Measurements from ENCODE around the gene SFMBT1. TPM values are rescaled to one million over a fixed set of nuclear protein-coding genes. Genes with fewer than 3 reads are reported as not detected.

SFMBT1 gene
- total RNA-seq, 1 experiment from 2014 or later: 14.8 TPM

DNA sequence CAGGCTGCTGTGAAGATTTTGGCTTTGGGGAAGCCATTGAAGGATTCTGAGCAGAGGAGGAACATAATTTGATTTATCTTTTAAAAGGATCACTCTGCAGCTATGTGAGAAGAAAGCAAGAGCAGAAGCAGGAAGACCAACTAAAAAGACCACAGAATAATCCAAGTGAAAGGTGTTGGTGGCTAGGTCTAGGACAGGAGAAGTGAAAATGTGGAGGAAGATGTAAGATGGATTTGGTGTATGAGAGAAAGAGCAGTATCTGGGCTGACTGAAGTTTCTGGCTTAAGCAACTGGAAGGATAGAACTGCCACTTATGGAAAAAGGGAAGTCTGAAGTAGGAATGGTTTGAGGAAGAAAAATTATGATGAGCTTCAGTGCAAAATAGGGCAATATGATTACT is 62.0 kb downstream of the SFMBT1 start (continued):
- TF ChIP-seq TCF7L2 (IDR thresholded peaks at IDR 0.05; ENCODE audit: borderline replicate concordance, extremely low read depth, insufficient read depth, insufficient read length): no peak
- TF ChIP-seq, protein P1, sequence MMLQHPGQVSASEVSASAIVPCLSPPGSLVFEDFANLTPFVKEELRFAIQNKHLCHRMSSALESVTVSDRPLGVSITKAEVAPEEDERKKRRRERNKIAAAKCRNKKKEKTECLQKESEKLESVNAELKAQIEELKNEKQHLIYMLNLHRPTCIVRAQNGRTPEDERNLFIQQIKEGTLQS (IDR thresholded peaks at IDR 0.05): no peak

GRCh38 chr3:52983336-52983807 is 62.5 kb downstream of the SFMBT1 start:
- Histone ChIP-seq H3K9me2 (ENCODE audit: insufficient read depth) (no peaks in the 10 kb centered on the region), H3K4me3 (replicated peaks in 1 of 2; ENCODE audit: low read depth in 1 of 2, low read length in 2 of 2) (no peak overlapping the region), H3K4me2 (ENCODE audit: low read length) (no peak overlapping the region), H2AFZ (ENCODE audit: low read depth, low read length, poor library complexity, severe bottlenecking) (no peak overlapping the region), H3K36me3 (ENCODE audit: control insufficient read depth in 1 of 2, insufficient read depth in 2 of 2, low read length in 2 of 2) (no peaks in the 10 kb centered on the region), H3K9me3 (ENCODE audit: control insufficient read depth in 1 of 2, insufficient read depth in 1 of 2, low read depth in 1 of 2, low read length in 2 of 2) (no peaks in the 10 kb centered on the region), H3K79me2 (ENCODE audit: insufficient read depth, low read length) (peaks cover 28% of the 10 kb centered on the region), H4K20me1 (ENCODE audit: insufficient read depth) (no peaks in the 10 kb centered on the region), H3K4me1 (ENCODE audit: control insufficient read depth in 1 of 2, insufficient read depth in 2 of 2, low read length in 2 of 2) (no peaks in the 10 kb centered on the region), H3K27me3 (ENCODE audit: insufficient read depth, low read length) (no peaks in the 10 kb centered on the region), H3K9ac (ENCODE audit: low read length) (no peak overlapping the region), H3K27ac (ENCODE audit: low read depth, low read length) (no peak overlapping the region)
- ChIA-PET POLR2A (no interaction called here), RAD21 (ENCODE audit: low non-redundant PET in 1 of 2, low total read pairs in 2 of 2, uncharacterized antibody in 2 of 2, unreplicated experiment in 2 of 2) (no interaction called here), CTCF (no interaction called here)
- DNase-seq (ENCODE audit: low read depth, low spot score) (no peak), ATAC-seq (no peak)
- intact Hi-C loops (cut with micrococcal nuclease): no loop called here
- TF ChIP-seq CBX3 (IDR thresholded peaks at IDR 0.05; ENCODE audit: low read depth) (no peak), FOSL1 (IDR thresholded peaks at IDR 0.05; ENCODE audit: low read depth) (no peak), JUND (IDR thresholded peaks at IDR 0.05) (no peak), EZH2 (IDR thresholded peaks at IDR 0.05) (no peak), EGR1 (IDR thresholded peaks at IDR 0.05; ENCODE audit: low read depth) (no peak), ELF1 (IDR thresholded peaks at IDR 0.05; ENCODE audit: borderline replicate concordance, low read depth) (no peak), EZH2phosphoT487 (IDR thresholded peaks at IDR 0.05; ENCODE audit: borderline replicate concordance) (no peak), CEBPB (IDR thresholded peaks at IDR 0.05; ENCODE audit: low read depth) (no peak), RAD21 (IDR thresholded peaks at IDR 0.05; ENCODE audit: low read depth) (no peak), TCF7L2 (IDR thresholded peaks at IDR 0.05; ENCODE audit: borderline replicate concordance, extremely low read depth, insufficient read depth, insufficient read length) (no peak), SRF (IDR thresholded peaks at IDR 0.05; ENCODE audit: low read depth) (no peak), MAX (IDR thresholded peaks at IDR 0.05) (no peak)
- TF ChIP-seq, protein P2, sequence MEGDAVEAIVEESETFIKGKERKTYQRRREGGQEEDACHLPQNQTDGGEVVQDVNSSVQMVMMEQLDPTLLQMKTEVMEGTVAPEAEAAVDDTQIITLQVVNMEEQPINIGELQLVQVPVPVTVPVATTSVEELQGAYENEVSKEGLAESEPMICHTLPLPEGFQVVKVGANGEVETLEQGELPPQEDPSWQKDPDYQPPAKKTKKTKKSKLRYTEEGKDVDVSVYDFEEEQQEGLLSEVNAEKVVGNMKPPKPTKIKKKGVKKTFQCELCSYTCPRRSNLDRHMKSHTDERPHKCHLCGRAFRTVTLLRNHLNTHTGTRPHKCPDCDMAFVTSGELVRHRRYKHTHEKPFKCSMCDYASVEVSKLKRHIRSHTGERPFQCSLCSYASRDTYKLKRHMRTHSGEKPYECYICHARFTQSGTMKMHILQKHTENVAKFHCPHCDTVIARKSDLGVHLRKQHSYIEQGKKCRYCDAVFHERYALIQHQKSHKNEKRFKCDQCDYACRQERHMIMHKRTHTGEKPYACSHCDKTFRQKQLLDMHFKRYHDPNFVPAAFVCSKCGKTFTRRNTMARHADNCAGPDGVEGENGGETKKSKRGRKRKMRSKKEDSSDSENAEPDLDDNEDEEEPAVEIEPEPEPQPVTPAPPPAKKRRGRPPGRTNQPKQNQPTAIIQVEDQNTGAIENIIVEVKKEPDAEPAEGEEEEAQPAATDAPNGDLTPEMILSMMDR (IDR thresholded peaks at IDR 0.05 in 2 of 3, conservative IDR thresholded peaks at IDR 0.05 in 1 of 3; ENCODE audit: borderline replicate concordance in 1 of 3, insufficient read depth in 1 of 3, low read depth in 2 of 3, low read length in 2 of 3): no peak
- TF ChIP-seq, protein P3, sequence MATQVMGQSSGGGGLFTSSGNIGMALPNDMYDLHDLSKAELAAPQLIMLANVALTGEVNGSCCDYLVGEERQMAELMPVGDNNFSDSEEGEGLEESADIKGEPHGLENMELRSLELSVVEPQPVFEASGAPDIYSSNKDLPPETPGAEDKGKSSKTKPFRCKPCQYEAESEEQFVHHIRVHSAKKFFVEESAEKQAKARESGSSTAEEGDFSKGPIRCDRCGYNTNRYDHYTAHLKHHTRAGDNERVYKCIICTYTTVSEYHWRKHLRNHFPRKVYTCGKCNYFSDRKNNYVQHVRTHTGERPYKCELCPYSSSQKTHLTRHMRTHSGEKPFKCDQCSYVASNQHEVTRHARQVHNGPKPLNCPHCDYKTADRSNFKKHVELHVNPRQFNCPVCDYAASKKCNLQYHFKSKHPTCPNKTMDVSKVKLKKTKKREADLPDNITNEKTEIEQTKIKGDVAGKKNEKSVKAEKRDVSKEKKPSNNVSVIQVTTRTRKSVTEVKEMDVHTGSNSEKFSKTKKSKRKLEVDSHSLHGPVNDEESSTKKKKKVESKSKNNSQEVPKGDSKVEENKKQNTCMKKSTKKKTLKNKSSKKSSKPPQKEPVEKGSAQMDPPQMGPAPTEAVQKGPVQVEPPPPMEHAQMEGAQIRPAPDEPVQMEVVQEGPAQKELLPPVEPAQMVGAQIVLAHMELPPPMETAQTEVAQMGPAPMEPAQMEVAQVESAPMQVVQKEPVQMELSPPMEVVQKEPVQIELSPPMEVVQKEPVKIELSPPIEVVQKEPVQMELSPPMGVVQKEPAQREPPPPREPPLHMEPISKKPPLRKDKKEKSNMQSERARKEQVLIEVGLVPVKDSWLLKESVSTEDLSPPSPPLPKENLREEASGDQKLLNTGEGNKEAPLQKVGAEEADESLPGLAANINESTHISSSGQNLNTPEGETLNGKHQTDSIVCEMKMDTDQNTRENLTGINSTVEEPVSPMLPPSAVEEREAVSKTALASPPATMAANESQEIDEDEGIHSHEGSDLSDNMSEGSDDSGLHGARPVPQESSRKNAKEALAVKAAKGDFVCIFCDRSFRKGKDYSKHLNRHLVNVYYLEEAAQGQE (IDR thresholded peaks at IDR 0.05; ENCODE audit: low read depth): no peak
- no TSS peak for BruUV-seq (replicated peaks)
